SK-N-SH (cell line): ENCODE results near the gene AMELY. TPM values are rescaled to one million over a fixed set of nuclear protein-coding genes. Genes with fewer than 3 reads are reported as not detected.
"Not testable (repeated sequence)": the region's sequence is repeated elsewhere in the genome, so short reads cannot be mapped to it uniquely, and the experiment has no call there.

ENCODE experiments used
- CTCF ChIA-PET: fragments of 300-600, 350-600 bp; formaldehyde crosslinking; extraction: SDS; loops from one replicate; lab custom pipeline; 2021; lab: Yijun Ruan, JAX
- POLR2A ChIA-PET: fragments of 350-600 bp; sonication (Branson Sonifier 250); formaldehyde crosslinking; extraction: SDS; loops from one replicate; lab custom pipeline; 2020; ENCODE audit warnings: antibody characterized with exemption, inconsistent platforms; lab: Yijun Ruan, JAX
- DNase-seq: peaks from one replicate; pipeline ENCODE4 v3.0.0; 2012
- H2AFZ ChIP-seq: fragments of 200-600 bp; sonication (generic); 2 replicates; pipeline ENCODE4 v1.8.1; 2016; ENCODE audit warnings: antibody characterized with exemption, mild to moderate bottlenecking, low read depth
- H3F3A ChIP-seq: fragments of 200-600 bp; sonication (generic); replicated peaks from 2 replicates; pipeline ENCODE3; 2016; ENCODE audit warnings: antibody characterized with exemption, mild to moderate bottlenecking; ENCODE audit not compliant: insufficient read depth
- H3K27ac ChIP-seq, 2 experiments: fragments of 200-500 bp in 1 of 2; fragments of 200-600 bp in 1 of 2; sonication (Bioruptor generic) in 1 of 2; sonication (generic), shearing (Covaris generic) in 1 of 2; 2 replicates each; pipeline versions ENCODE4 v1.5.1 to v1.6.1; 2014 to 2016; ENCODE audit warnings: low read depth in 2 of 2, inconsistent platforms in 1 of 2, low read length in 1 of 2, mild to moderate bottlenecking in 1 of 2, mixed read lengths in 1 of 2
- H3K27me3 ChIP-seq: fragments of 200-600 bp; sonication (generic), shearing (Covaris generic); 2 replicates; pipeline ENCODE4 v1.6.1; 2016; ENCODE audit warnings: mixed run types; ENCODE audit not compliant: insufficient read depth
- H3K36me3 ChIP-seq, 2 experiments: fragments of 200-500 bp in 1 of 2; fragments of 200-600 bp in 1 of 2; sonication (Bioruptor generic) in 1 of 2; sonication (generic) in 1 of 2; replicated peaks in 1 of 2; 2 replicates each; pipeline versions ENCODE3 to v1.5.1; 2014 to 2016; ENCODE audit warnings: low read length in 1 of 2, mild to moderate bottlenecking in 1 of 2; ENCODE audit not compliant: insufficient read depth in 2 of 2, control insufficient read depth in 1 of 2
- H3K4me1 ChIP-seq, 2 experiments: fragments of 200-500 bp in 1 of 2; fragments of 200-600 bp in 1 of 2; sonication (Bioruptor generic) in 1 of 2; sonication (generic), shearing (Covaris generic) in 1 of 2; 2 replicates each; pipeline versions ENCODE4 v1.5.1 to v1.6.1; 2014 to 2016; ENCODE audit warnings: low read depth in 1 of 2, low read length in 1 of 2, mixed run types in 1 of 2; ENCODE audit not compliant: insufficient read depth in 2 of 2, control insufficient read depth in 1 of 2
- H3K4me2 ChIP-seq: fragments of 200-600 bp; sonication (generic), shearing (Covaris generic); 2 replicates; pipeline ENCODE4 v1.6.1; 2017; ENCODE audit warnings: mixed run types
- H3K4me3 ChIP-seq, 2 experiments: fragments of 200-500 bp in 1 of 2; fragments of 200-600 bp in 1 of 2; sonication (Bioruptor generic) in 1 of 2; sonication (generic), shearing (Covaris generic) in 1 of 2; 2 replicates each; pipeline versions ENCODE4 v1.5.1 to v1.8.1; 2014 to 2016; ENCODE audit warnings: low read depth in 2 of 2, inconsistent platforms in 1 of 2, low read length in 1 of 2, mild to moderate bottlenecking in 1 of 2, mixed read lengths in 1 of 2, moderate library complexity in 1 of 2
- H3K79me2 ChIP-seq: fragments of 200-600 bp; sonication (generic); 2 replicates; pipeline ENCODE4 v1.8.1; 2017; ENCODE audit warnings: mild to moderate bottlenecking; ENCODE audit not compliant: insufficient read depth
- H3K9ac ChIP-seq: fragments of 200-600 bp; sonication (generic); 2 replicates; pipeline ENCODE4 v1.6.1; 2017; ENCODE audit warnings: mixed run types
- H3K9me2 ChIP-seq: fragments of 200-600 bp; sonication (generic); 2 replicates; pipeline ENCODE4 v1.6.1; 2017; ENCODE audit warnings: mixed run types
- H3K9me3 ChIP-seq: fragments of 200-600 bp; sonication (generic); 2 replicates; pipeline ENCODE4 v1.6.1; 2017; ENCODE audit warnings: mixed run types, mild to moderate bottlenecking, moderate library complexity
- H4K20me1 ChIP-seq: fragments of 200-600 bp; sonication (generic); 2 replicates; pipeline ENCODE4 v1.6.1; 2017; ENCODE audit warnings: mild to moderate bottlenecking, mixed run types; ENCODE audit not compliant: insufficient read depth
- ELF1 ChIP-seq: IDR thresholded peaks from 2 replicates; pipeline ENCODE4 v1.4.0; 2012
- EZH2phosphoT487 ChIP-seq: fragments of 200-600 bp; sonication (generic); IDR thresholded peaks from 2 replicates; pipeline ENCODE4 v1.6.1; 2017; ENCODE audit warnings: low read depth, mixed run types, mild to moderate bottlenecking, antibody characterized with exemption, moderate library complexity, borderline replicate concordance
- FOXJ3 ChIP-seq: sonication (generic); formaldehyde crosslinking; IDR thresholded peaks from 2 replicates; pipeline ENCODE4 v1.5.1; 2020; ENCODE audit warnings: mild to moderate bottlenecking, missing genetic modification reagents
- WGBS: methylation state at CpG from one replicate; pipeline ENCODE4 v1.1.6; 2017; ENCODE audit warnings: low lambda C conversion rate; 5-methylcytosine and 5-hydroxymethylcytosine counted together
- polyA plus RNA-seq, 3 experiments: library from polyadenylated mRNA; depleted of rRNA; stranded (reverse); fragments of >200 nt; gene quantifications; 2 replicates each; pipeline ENCODE4 v1.2.3, GENCODE V29; 2012
- TF ChIP-seq, protein P1 (sequence below): fragments of 150-350 bp; IDR thresholded peaks from 2 replicates; pipeline ENCODE4 v1.6.1; 2016; ENCODE audit warnings: mild to moderate bottlenecking, low read depth, low read length
- TF ChIP-seq, protein P2 (sequence below): IDR thresholded peaks from 2 replicates; pipeline ENCODE4 v1.6.1; 2012; ENCODE audit warnings: mild to moderate bottlenecking, low read depth, low read length, moderate library complexity
- TF ChIP-seq, protein P3 (sequence below): IDR thresholded peaks from 2 replicates; pipeline ENCODE4 v1.4.0; 2012; ENCODE audit warnings: low read depth, borderline replicate concordance

Gene AMELY
- polyA plus RNA-seq, 1 of the 3 experiments (the other 2 are of a cell fraction): not detected

- ChIA-PET CTCF (no interaction called here), POLR2A (no interaction called here)
- H3K4me1 ChIP-seq: no peaks in the 10 kb centered on the region
- H3K27ac ChIP-seq: no peak overlapping the region
- no peaks in the 10 kb centered on the region for H3K27me3 ChIP-seq
- TF ChIP-seq, protein P1, sequence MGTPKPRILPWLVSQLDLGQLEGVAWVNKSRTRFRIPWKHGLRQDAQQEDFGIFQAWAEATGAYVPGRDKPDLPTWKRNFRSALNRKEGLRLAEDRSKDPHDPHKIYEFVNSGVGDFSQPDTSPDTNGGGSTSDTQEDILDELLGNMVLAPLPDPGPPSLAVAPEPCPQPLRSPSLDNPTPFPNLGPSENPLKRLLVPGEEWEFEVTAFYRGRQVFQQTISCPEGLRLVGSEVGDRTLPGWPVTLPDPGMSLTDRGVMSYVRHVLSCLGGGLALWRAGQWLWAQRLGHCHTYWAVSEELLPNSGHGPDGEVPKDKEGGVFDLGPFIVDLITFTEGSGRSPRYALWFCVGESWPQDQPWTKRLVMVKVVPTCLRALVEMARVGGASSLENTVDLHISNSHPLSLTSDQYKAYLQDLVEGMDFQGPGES: no peak
- TF ChIP-seq ELF1: no peak
- TF ChIP-seq, protein P2, sequence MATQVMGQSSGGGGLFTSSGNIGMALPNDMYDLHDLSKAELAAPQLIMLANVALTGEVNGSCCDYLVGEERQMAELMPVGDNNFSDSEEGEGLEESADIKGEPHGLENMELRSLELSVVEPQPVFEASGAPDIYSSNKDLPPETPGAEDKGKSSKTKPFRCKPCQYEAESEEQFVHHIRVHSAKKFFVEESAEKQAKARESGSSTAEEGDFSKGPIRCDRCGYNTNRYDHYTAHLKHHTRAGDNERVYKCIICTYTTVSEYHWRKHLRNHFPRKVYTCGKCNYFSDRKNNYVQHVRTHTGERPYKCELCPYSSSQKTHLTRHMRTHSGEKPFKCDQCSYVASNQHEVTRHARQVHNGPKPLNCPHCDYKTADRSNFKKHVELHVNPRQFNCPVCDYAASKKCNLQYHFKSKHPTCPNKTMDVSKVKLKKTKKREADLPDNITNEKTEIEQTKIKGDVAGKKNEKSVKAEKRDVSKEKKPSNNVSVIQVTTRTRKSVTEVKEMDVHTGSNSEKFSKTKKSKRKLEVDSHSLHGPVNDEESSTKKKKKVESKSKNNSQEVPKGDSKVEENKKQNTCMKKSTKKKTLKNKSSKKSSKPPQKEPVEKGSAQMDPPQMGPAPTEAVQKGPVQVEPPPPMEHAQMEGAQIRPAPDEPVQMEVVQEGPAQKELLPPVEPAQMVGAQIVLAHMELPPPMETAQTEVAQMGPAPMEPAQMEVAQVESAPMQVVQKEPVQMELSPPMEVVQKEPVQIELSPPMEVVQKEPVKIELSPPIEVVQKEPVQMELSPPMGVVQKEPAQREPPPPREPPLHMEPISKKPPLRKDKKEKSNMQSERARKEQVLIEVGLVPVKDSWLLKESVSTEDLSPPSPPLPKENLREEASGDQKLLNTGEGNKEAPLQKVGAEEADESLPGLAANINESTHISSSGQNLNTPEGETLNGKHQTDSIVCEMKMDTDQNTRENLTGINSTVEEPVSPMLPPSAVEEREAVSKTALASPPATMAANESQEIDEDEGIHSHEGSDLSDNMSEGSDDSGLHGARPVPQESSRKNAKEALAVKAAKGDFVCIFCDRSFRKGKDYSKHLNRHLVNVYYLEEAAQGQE: no peak
- TF ChIP-seq EZH2phosphoT487: no peak
- TF ChIP-seq FOXJ3 (CRISPR knock-in tag): no peak
- TF ChIP-seq, protein P3, sequence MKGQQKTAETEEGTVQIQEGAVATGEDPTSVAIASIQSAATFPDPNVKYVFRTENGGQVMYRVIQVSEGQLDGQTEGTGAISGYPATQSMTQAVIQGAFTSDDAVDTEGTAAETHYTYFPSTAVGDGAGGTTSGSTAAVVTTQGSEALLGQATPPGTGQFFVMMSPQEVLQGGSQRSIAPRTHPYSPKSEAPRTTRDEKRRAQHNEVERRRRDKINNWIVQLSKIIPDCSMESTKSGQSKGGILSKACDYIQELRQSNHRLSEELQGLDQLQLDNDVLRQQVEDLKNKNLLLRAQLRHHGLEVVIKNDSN: no peak
- no peaks in the 10 kb centered on the region for H3F3A ChIP-seq
- no peak overlapping the region for H3K4me3 ChIP-seq
- H3K4me2 ChIP-seq: no peak overlapping the region
- WGBS: no CpG with 5 or more reads among the region's 2 CpGs
- DNase-seq: no peak
- H2AFZ ChIP-seq: no peak overlapping the region
- H3K9me2 ChIP-seq: no peaks in the 10 kb centered on the region
- H3K9ac ChIP-seq: no peak overlapping the region
- no peaks in the 10 kb centered on the region for H3K9me3 ChIP-seq
- H4K20me1 ChIP-seq: no peaks in the 10 kb centered on the region
- H3K36me3 ChIP-seq: no peaks in the 10 kb centered on the region
- H3K79me2 ChIP-seq: no peaks in the 10 kb centered on the region
These were observed 62.2 kb downstream of the AMELY start for GRCh38 chrY:6849384-6849783.

GRCh38 chrY:6842650-6843049, 68.9 kb downstream of the AMELY start:
- H3K4me1 ChIP-seq, H3K79me2 ChIP-seq, H3K9ac ChIP-seq, H3K27ac ChIP-seq, H3K9me2 ChIP-seq, H3K9me3 ChIP-seq, H3K4me3 ChIP-seq, H3K36me3 ChIP-seq, H2AFZ ChIP-seq, POLR2A ChIA-PET, DNase-seq, CTCF ChIA-PET, H4K20me1 ChIP-seq, H3K27me3 ChIP-seq, H3K4me2 ChIP-seq, H3F3A ChIP-seq: not testable (repeated sequence)
- WGBS: no CpG with 5 or more reads among the region's 2 CpGs

Other genes starting within 250 kb of the AMELY start
- gene TBL1Y, start 1.1 kb downstream of the AMELY start, polyA plus RNA-seq (2012; rRNA removed): not detected in 2 replicates